NCI-H2029 (cell line): ENCODE data around the gene ABCC9.

ENCODE experiments used
- DNase-seq: peaks from one replicate; lab custom pipeline; 2025; lab: John Stamatoyannopoulos, UW

The ABCC9 gene

GRCh38 chr12:21940549-21941505 lies at the start of gene ABCC9:
TSS of gene ABCC9 (minus strand) at chr12:21941426. CDS start at chr12:21936674, 4,752 bp downstream.
- DNase-seq = no peak

GRCh38 chr12:21989819-21990412 lies 48.7 kb upstream of the ABCC9 start:
- DNase-seq = no peak

GRCh38 chr12:21988619-21989018 lies 47.4 kb upstream of the ABCC9 start:
- DNase-seq = no peak

GRCh38 chr12:21987755-21988154 lies 46.5 kb upstream of the ABCC9 start:
- no peak for DNase-seq

- no peak for DNase-seq
Observed at GRCh38 chr12:21985155-21985554, 43.9 kb upstream of the ABCC9 start.

DNA sequence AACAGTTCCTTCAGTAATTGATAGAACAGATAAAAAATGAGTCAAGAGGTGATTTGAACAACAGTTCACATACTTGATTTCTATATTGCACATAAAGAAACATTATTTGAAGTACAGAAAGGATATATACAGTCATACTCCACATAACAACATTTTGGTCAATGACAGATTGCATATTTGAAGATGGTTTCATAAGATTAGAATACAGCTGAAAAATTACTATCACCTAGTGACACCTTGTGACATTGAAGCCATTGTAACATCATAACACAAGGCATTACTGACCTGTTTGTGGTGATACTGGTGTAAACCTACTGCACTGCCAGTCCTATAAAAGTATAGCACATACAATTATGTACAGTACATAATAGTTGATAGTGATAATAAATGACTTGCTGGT lies 43.1 kb upstream of the ABCC9 start:
- DNase-seq = no peak

DNA sequence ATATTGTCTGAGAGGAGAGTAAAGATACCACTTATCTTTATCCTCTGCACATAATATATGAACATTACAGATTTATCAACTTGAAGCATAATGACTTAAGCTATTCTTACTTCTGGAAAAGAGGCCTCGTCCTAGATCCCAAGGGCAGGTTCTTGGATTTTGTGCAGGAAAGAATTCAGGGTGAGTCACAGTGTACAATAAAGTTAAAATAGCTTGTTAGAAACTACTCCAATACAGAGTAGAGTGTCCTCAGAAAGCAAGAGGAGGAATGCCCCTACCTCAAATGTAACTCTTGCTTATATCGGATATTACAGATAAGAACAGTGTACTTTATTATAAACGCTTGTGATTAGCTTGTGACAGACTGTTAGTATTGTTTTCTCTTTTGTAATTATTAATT lies 41.9 kb upstream of the ABCC9 start:
- DNase-seq = no peak

GRCh38 chr12:21980544-21980943 lies 39.3 kb upstream of the ABCC9 start:
- DNase-seq = no peak

DNA sequence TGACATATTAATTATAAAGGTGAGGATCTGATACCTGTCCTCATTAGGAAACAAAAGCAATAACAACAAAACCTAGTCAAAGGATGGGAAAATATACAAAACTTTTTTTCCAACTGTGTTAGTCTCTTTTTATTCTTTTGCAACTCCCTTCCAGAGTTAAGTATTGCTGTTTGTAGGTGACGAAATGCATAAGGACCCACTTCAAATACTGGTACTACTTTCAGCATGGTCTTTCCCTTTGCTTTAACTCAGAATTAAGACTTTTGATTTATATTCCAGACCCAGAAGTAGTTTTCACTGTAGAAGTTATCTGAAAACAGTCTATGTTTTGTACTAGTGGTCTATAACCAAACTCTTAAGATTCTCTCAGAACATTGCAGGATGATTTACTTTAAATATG lies 34.1 kb upstream of the ABCC9 start:
- DNase-seq = no peak

GRCh38 chr12:21973221-21973620 lies 32.0 kb upstream of the ABCC9 start:
- no peak for DNase-seq

- DNase-seq = no peak
Observed at GRCh38 chr12:21972055-21972454, 30.8 kb upstream of the ABCC9 start.

- DNase-seq = no peak
Observed at GRCh38 chr12:21971344-21971743, 30.1 kb upstream of the ABCC9 start.

GRCh38 chr12:21962821-21963220 lies 21.6 kb upstream of the ABCC9 start:
- DNase-seq = no peak

DNA sequence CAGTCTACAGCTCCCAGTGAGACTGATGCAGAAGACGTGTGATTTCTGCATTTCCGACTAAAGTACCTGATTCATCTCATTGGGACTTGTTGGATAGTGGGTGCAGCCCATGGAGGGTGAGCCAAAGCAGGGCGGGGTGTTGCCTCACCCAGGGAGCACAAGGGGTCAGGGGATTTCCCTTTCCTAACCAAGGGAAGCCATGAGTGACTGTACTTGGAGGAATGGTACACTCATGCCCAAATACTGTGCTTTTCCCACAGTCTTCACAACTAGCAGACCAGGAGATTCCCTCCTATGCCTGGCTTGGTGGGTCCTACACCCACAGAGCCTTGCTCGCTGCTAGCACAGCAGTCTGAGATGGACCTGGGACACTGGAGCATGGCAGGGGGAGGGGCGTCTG lies 21.0 kb upstream of the ABCC9 start:
- DNase-seq = no peak

DNA sequence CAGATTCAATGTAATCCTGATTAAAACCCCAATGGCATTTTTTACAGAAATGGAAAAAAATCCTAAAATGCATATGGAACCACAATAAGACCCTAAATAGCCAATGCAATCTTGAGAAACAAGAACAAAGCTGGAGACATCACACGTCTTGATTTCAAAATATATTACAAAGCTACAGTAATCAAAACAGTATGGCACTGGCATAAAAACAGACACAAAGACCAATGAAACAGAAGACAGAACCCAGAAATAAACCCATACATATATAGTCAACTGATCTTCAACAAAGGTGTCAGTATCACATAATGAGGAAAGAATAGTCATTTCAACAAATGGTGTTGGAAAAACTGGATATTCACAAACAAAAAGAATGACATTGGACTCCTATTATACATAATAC lies 9.4 kb upstream of the ABCC9 start:
- DNase-seq = no peak

DNA sequence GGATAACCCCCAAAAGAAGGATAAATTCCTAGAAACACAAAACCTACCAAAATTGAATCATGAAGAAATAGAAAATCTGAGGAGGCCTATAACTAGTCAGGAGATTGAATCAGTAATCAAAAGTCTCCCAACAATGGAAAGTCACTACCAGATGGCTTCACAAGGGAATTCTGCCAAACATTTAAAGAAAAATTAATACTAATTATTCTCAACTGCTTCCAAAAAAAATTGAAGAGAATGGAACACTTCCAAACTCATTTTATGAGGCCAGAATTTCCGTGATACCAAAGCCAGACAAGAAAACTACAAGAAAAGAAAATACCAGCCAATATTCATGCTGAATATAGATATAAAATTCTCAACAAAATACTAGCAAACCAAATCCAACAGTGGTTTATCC lies 7.8 kb upstream of the ABCC9 start:
- DNase-seq = no peak

DNA sequence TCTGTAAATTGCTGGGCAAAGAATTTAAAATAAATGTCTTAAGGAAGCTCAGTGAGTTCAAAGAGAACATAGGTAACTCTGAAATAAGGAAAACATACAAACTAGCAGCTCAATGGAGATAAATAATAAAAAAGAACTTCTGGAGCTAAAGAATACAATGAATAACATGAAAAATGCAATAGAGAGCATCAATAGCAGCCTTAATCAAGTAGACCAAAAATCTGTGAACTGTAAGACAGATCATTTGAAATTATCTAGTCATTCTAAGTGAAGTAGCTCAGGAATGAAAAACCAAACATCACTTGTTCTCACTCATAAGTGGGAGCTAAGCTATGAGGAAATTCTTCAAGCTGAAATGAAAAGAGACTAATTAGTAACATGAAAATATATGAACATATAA lies 5.8 kb upstream of the ABCC9 start:
- DNase-seq = no peak

DNA sequence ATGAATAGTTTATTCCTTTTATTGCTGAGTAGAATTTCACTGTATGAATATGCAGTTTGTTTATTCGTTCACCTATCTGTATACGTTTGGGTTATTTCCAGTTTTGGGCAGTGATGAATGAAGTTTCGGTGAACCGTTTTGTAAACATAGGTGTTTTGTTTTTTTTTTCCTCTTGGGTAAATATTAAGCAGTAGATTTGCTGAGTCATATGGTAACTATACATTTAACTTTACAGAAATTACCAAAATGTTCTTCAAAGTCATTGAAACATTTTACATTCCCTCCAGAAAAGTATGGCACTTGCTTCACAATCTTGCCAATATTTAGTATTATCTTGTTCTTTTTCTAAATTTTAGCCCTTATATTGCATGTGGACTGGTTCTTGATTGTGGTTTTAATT lies 3.8 kb upstream of the ABCC9 start:
- no peak for DNase-seq

DNA sequence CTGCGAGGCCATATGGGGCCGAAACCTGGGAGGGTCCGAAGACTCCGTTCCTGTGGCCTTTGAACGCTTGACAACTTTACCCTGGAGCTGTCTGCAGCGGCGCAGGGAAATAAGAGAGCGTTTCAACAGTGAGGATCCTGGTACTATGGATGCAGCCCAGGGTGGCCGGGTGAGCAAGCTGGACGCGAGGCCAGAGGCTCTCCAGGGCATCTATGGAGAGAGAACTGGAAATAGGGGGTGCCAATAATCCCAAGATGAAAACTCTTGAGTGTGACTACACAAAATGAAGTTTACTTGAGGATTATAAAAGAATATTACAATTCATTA lies 1.1 kb upstream of the ABCC9 start:
- no peak for DNase-seq

DNA sequence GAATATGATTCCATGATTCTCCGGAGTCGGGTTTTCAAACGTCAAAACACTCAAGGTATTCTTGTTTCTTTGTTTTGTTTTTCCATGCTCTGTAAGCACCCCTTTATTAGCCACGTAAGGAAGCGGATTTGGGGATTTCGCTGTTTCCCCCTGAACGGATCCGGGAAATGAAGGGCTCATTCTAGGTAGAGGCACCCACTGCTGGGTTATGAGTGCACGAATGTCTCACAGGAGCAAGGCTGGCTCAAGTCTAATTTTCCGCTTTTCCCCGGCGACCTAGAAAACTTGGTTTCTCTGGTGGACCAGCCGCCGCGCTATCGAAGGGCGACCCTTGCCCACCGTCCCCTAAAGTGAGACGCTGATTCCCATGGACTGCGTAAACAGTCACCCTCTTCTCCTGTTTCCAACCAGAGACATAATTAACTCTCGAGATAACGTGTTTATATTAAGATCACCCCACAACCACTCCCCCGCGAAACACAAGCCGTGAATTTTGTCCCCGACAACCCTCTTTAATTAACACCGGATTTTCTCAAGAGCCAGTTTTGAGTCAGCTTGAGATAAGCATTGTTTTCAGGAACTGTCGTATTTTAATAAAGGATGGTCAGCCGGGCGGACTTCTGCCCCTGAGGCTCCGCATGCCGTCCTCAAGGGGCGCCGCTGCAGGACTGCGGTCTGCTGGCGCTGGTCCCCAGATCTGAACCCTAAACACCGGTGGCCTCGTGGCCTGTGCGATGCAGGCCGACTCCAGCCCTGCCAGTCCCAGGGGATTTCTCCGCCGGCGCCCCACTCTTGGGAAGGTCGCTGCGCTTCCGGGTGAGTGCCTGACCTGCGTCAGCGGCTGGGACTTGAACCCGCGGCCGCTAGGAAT lies 515 bp upstream of the ABCC9 start:
- no peak for DNase-seq

GRCh38 chr12:21939435-21939834 lies 1.8 kb downstream of the ABCC9 start:
- no peak for DNase-seq

- DNase-seq = no peak
Observed at GRCh38 chr12:21938879-21939278, 2.3 kb downstream of the ABCC9 start.

DNA sequence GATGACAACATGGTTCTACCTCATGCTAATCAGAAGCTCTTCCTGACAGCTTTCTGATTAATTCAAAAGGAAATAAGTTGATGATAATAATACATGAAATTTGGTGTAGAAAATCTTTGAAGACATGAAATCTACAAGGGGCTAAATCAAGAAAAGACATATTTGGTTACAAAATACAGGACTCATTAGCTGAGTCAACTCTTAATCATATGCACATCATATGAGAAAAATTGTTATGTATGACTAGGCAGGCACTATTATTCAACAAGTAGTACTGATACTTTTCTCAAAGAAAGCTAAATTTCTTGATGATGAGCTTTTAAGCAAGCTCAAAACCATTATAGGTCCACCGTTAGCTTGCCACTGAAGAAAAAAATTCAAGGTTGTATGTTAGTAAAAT lies 7.1 kb downstream of the ABCC9 start:
- no peak for DNase-seq
